Uterus (tissue), 4 donors: ENCODE data around the gene RASL10B. TPM values are rescaled to one million over a fixed set of nuclear protein-coding genes. Genes with fewer than 3 reads are reported as not detected.

Source experiments
- DNase-seq, 2 donors: peaks; one replicate each; pipeline ENCODE4 v3.0.0-alpha.2; 2019 to 2020
- H3K27ac ChIP-seq, 2 donors: fragments of 200-600 bp; sonication (generic); 1 replicate in 1 of 2; 2 replicates in 1 of 2; pipeline ENCODE4 v1.5.1; 2016 to 2018
- H3K27me3 ChIP-seq, 2 donors: fragments of 200-600 bp; sonication (generic); one replicate each; pipeline ENCODE4 v1.5.1; 2018 to 2019; ENCODE audit warnings: control low read depth in 1 of 2
- H3K36me3 ChIP-seq, 2 donors: fragments of 200-600 bp; sonication (generic); one replicate each; pipeline ENCODE4 v1.5.1; 2019; ENCODE audit warnings: control low read depth in 1 of 2
- H3K4me1 ChIP-seq, 2 donors: fragments of 200-600 bp; sonication (generic); one replicate each; pipeline ENCODE4 v1.5.1; 2018 to 2019; ENCODE audit warnings: control low read depth in 1 of 2
- H3K4me3 ChIP-seq, 2 donors: fragments of 200-600 bp; sonication (generic); 1 replicate in 1 of 2; 2 replicates in 1 of 2; pipeline ENCODE4 v1.5.1; 2018 to 2019; ENCODE audit warnings: mild to moderate bottlenecking in 1 of 2
- H3K9me3 ChIP-seq, 2 donors: fragments of 200-600 bp; sonication (generic); one replicate each; pipeline ENCODE4 v1.5.1; 2019; ENCODE audit warnings: control low read depth in 1 of 2
- CTCF ChIP-seq, 4 experiments: fragments of 200-600 bp in 2 of 4; fragments of 450-650 bp in 2 of 4; sonication (generic) in 2 of 4; IDR thresholded peaks; one replicate each; pipeline ENCODE4 v1.5.1; 2016 to 2019; ENCODE audit warnings: antibody characterized with exemption in 4 of 4, mild to moderate bottlenecking in 2 of 4, moderate library complexity in 1 of 4
- POLR2A ChIP-seq, 2 donors: fragments of 450-650 bp; IDR thresholded peaks; one replicate each; pipeline ENCODE4 v1.6.1; 2016; ENCODE audit warnings: antibody characterized with exemption in 2 of 2, mild to moderate bottlenecking in 1 of 2, moderate library complexity in 1 of 2
- intact Hi-C: fragments of 100-400 bp; cut with DNase I; formaldehyde crosslinking; loops from one replicate; pipeline ENCODE4 v1.15.1; 2023; ENCODE audit warnings: low total_unique reads
- total RNA-seq, 4 donors: library from RNA; depleted of rRNA in 3 of 4; stranded (reverse); fragments of >200 nt in 3 of 4; gene quantifications; one replicate each; pipeline versions ENCODE4 v1.1.0 to v1.2.4, GENCODE V29; 2014 to 2023
- donor health status: DM: yes; HTN: yes; CAD: no.

The RASL10B gene
- total RNA-seq, 4 donors from 2014 or later = 0.77 to 5.6 (median 3.3) TPM

- H3K27ac ChIP-seq = peak overlapping the region; percentile 59 to 78
- no peaks in the 10 kb centered on the region for H3K36me3 ChIP-seq
These were observed 722 bp downstream of the RASL10B start for GRCh38 chr17:35731917-35732805.

GRCh38 chr17:35732806-35733136 is 1.3 kb downstream of the RASL10B start:
- peaks cover 0 to 7% of the 10 kb centered on the region in 2 donors for H3K4me1 ChIP-seq
- H3K4me3 ChIP-seq = no peak overlapping the region
- H3K27ac ChIP-seq = no peak overlapping the region
- no peaks in the 10 kb centered on the region for H3K27me3 ChIP-seq
- DNase-seq = no peak
- intact Hi-C loops = no loop called here
- TF ChIP-seq CTCF (IDR thresholded peaks at IDR 0.05) (no peak), POLR2A (IDR thresholded peaks at IDR 0.05) (no peak)
- H3K36me3 ChIP-seq = no peaks in the 10 kb centered on the region
- H3K9me3 ChIP-seq = no peaks in the 10 kb centered on the region

More at GRCh38 chr17:35731917-35732805, 722 bp downstream of the RASL10B start:
- H3K27me3 ChIP-seq = no peaks in the 10 kb centered on the region
- H3K9me3 ChIP-seq = no peaks in the 10 kb centered on the region
- peak overlapping the region; percentile 32 to 77 for H3K4me3 ChIP-seq
- H3K4me1 ChIP-seq = peaks cover 0 to 7% of the 10 kb centered on the region in 2 donors
- TF ChIP-seq POLR2A (IDR thresholded peaks at IDR 0.05) (no peak), CTCF (IDR thresholded peaks at IDR 0.05) (no peak)
- intact Hi-C loops = no loop called here
- DNase-seq = no peak

GRCh38 chr17:35733366-35733765 is 1.9 kb downstream of the RASL10B start:
- intact Hi-C loops = no loop called here
- no peak for TF ChIP-seq POLR2A (IDR thresholded peaks at IDR 0.05)
- TF ChIP-seq CTCF (IDR thresholded peaks at IDR 0.05) = no peak
- Histone ChIP-seq H3K27me3 (no peaks in the 10 kb centered on the region), H3K9me3 (no peaks in the 10 kb centered on the region), H3K36me3 (no peaks in the 10 kb centered on the region), H3K27ac (no peak overlapping the region), H3K4me1 (peaks cover 0 to 7% of the 10 kb centered on the region in 2 donors), H3K4me3 (no peak overlapping the region)
- no peak for DNase-seq

- Histone ChIP-seq H3K4me1 (peaks cover 0 to 7% of the 10 kb centered on the region in 2 donors), H3K27me3 (no peaks in the 10 kb centered on the region), H3K4me3 (no peak overlapping the region), H3K27ac (no peak overlapping the region), H3K9me3 (no peaks in the 10 kb centered on the region), H3K36me3 (no peaks in the 10 kb centered on the region)
- intact Hi-C loops = no loop called here
- no peak for TF ChIP-seq CTCF (IDR thresholded peaks at IDR 0.05)
- no peak for TF ChIP-seq POLR2A (IDR thresholded peaks at IDR 0.05)
- no peak for DNase-seq
These were observed 3.0 kb downstream of the RASL10B start for GRCh38 chr17:35734396-35734795.

GRCh38 chr17:35735036-35735805 is 3.8 kb downstream of the RASL10B start:
- DNase-seq = no peak
- intact Hi-C loops = no loop called here
- H3K27me3 ChIP-seq = no peaks in the 10 kb centered on the region
- no peak for TF ChIP-seq POLR2A (IDR thresholded peaks at IDR 0.05)
- H3K4me1 ChIP-seq = peaks cover 0 to 7% of the 10 kb centered on the region in 2 donors
- no peak overlapping the region for H3K27ac ChIP-seq
- no peaks in the 10 kb centered on the region for H3K9me3 ChIP-seq
- no peak overlapping the region for H3K4me3 ChIP-seq
- H3K36me3 ChIP-seq = no peaks in the 10 kb centered on the region
